ENCODE results near the gene DDIT4.
"Not testable (repeated sequence)": the region's sequence is repeated elsewhere in the genome, so short reads cannot be mapped to it uniquely, and the experiment has no call there.

Gene DDIT4

GRCh38 chr10:72267381-72267780, 6.3 kb upstream of the DDIT4 start:
- peak; percentile 49 for DNase-seq (ENCODE audit: low read depth, low spot score)

GRCh38 chr10:72267819-72268399, 5.8 kb upstream of the DDIT4 start:
- DNase-seq (ENCODE audit: low read depth, low spot score), result peak; percentile 64

GRCh38 chr10:72268475-72269200, 5.1 kb upstream of the DDIT4 start:
- not testable (repeated sequence) for DNase-seq (ENCODE audit: low read depth, low spot score)

GRCh38 chr10:72270607-72271281, 3.0 kb upstream of the DDIT4 start:
- DNase-seq (ENCODE audit: low read depth, low spot score), result no peak

GRCh38 chr10:72272689-72273409, 875 bp upstream of the DDIT4 start:
- peak; percentile 94 for DNase-seq (ENCODE audit: low read depth, low spot score)

GRCh38 chr10:72274213-72274729, 547 bp downstream of the DDIT4 start:
- peak; percentile 44 for DNase-seq (ENCODE audit: low read depth, low spot score)

- peak; percentile 77 for DNase-seq (ENCODE audit: low read depth, low spot score)
Measured at GRCh38 chr10:72274730-72275350, 1.1 kb downstream of the DDIT4 start.

GRCh38 chr10:72275351-72276012, 1.8 kb downstream of the DDIT4 start:
- DNase-seq (ENCODE audit: low read depth, low spot score), result no peak

GRCh38 chr10:72276013-72276387, 2.3 kb downstream of the DDIT4 start:
- DNase-seq (ENCODE audit: low read depth, low spot score), result no peak

- no peak for DNase-seq (ENCODE audit: low read depth, low spot score)
Measured at GRCh38 chr10:72276421-72277339, 3.0 kb downstream of the DDIT4 start.

- DNase-seq (ENCODE audit: low read depth, low spot score), result no peak
Measured at GRCh38 chr10:72277340-72277995, 3.7 kb downstream of the DDIT4 start.

- DNase-seq (ENCODE audit: low read depth, low spot score), result no peak
Measured at GRCh38 chr10:72277996-72278667, 4.4 kb downstream of the DDIT4 start.

GRCh38 chr10:72278668-72279393, 5.1 kb downstream of the DDIT4 start:
- DNase-seq (ENCODE audit: low read depth, low spot score), result no peak

GRCh38 chr10:72279587-72279986, 5.9 kb downstream of the DDIT4 start:
- not testable (repeated sequence) for DNase-seq (ENCODE audit: low read depth, low spot score)

GRCh38 chr10:72283131-72283530, 9.4 kb downstream of the DDIT4 start:
- DNase-seq (ENCODE audit: low read depth, low spot score), result no peak

- no peak for DNase-seq (ENCODE audit: low read depth, low spot score)
Measured at GRCh38 chr10:72285972-72286521, 12.3 kb downstream of the DDIT4 start.

- DNase-seq (ENCODE audit: low read depth, low spot score), result no peak
Measured at GRCh38 chr10:72291019-72291532, 17.4 kb downstream of the DDIT4 start.

All from ELF-1 (cell line).